ENCODE measurements around the gene GPR137B. TPM values are rescaled to one million over a fixed set of nuclear protein-coding genes. Genes with fewer than 3 reads are reported as not detected.

The GPR137B gene
- total and polyA plus RNA-seq, 3 donors from 2014 or later = 8.4 to 18.3 (median 13.3) TPM

DNA sequence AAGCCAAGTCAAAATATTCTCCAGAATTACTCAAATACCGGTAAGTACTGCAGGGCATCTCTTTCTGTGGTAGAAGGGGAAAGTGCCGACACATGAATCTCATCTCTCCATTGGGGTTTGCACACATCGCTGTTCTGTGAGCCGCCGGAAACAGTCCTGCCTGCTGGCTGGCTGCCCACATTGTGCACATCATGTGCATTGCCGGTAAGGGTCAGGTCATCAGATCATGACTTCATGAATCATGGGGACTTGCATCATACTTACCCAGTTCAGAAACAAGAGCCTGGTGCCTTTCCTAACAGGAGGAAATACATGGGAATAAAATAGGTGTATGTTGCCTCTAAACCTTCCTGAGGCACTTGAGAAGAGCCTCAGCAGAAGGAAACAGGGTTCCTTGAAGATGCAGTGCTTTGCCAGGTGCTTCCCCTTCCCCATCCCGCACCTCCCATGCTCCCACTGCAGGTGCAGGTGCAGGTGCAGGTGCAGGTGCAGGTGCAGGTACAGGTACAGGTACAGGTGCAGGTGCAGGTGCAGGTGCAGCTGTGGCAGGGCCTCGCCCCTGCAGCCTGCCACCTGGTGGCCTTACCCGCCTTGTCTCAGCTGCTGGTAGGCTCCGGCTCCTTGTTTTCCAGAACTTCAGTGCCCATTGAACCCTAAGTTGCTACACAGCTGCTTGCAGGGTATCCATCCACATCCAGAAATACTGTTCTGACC lies 26.5 kb downstream of the GPR137B start:
- TF ChIP-seq, protein P1, sequence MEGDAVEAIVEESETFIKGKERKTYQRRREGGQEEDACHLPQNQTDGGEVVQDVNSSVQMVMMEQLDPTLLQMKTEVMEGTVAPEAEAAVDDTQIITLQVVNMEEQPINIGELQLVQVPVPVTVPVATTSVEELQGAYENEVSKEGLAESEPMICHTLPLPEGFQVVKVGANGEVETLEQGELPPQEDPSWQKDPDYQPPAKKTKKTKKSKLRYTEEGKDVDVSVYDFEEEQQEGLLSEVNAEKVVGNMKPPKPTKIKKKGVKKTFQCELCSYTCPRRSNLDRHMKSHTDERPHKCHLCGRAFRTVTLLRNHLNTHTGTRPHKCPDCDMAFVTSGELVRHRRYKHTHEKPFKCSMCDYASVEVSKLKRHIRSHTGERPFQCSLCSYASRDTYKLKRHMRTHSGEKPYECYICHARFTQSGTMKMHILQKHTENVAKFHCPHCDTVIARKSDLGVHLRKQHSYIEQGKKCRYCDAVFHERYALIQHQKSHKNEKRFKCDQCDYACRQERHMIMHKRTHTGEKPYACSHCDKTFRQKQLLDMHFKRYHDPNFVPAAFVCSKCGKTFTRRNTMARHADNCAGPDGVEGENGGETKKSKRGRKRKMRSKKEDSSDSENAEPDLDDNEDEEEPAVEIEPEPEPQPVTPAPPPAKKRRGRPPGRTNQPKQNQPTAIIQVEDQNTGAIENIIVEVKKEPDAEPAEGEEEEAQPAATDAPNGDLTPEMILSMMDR (IDR thresholded peaks at IDR 0.05) = no peak
- TF ChIP-seq POLR2A (IDR thresholded peaks at IDR 0.05) = no peak
- no peak for DNase-seq
- intact Hi-C loops (cut with DNase I; ENCODE audit: low total_unique reads) = no loop called here

GRCh38 chr1:236172041-236172579 lies 29.8 kb downstream of the GPR137B start:
- Histone ChIP-seq H3K9me3 (no peaks in the 10 kb centered on the region), H3K36me3 (ENCODE audit: low read depth, missing control alignments) (no peaks in the 10 kb centered on the region), H3K4me3 (no peak overlapping the region), H3K27ac (no peak overlapping the region), H3K27me3 (no peaks in the 10 kb centered on the region), H3K4me1 (no peaks in the 10 kb centered on the region)
- intact Hi-C loops (cut with DNase I; ENCODE audit: low total_unique reads) = no loop called here
- TF ChIP-seq, protein P1 (IDR thresholded peaks at IDR 0.05) = no peak
- no peak for TF ChIP-seq POLR2A (IDR thresholded peaks at IDR 0.05)
- no peak for DNase-seq

More for the DNA sequence above, 26.5 kb downstream of the GPR137B start:
- 87 to 89% methylated on average over 6 to 10 of the region's 10 CpGs for WGBS, 2 donors
- Histone ChIP-seq H3K4me3 (no peak overlapping the region), H3K36me3 (ENCODE audit: low read depth, missing control alignments) (no peaks in the 10 kb centered on the region), H3K4me1 (no peaks in the 10 kb centered on the region), H3K27ac (no peak overlapping the region), H3K9me3 (no peaks in the 10 kb centered on the region), H3K27me3 (no peaks in the 10 kb centered on the region)

DNA sequence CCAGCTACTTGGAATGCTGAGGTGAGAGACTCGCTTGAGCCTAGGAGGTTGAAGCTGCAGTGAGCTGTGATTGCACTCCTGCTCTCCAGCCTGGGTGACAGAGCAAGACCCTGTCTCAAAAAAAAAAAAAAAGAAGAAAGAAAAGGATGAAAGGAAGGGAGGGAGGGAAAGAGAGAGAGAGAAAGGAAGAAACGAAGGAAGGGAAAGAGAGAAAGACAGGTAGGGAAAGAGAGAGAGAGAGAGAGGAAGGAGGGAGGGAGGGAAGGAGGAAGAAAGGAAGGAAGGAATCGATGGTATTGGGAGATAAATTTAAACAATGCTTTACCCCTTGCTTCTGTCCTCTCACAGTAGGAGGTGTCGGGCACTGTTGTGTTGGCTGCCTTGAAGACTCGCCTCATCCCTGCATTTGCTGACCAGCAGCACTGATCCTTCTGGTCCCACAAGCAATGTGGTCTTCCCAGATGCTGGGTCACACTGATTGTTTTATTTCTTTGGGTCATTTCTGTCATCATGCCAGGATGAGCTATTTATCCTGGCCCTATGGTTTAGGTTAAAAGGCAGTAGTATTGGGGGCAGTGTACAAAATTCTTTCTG lies 30.9 kb downstream of the GPR137B start:
- TF ChIP-seq, protein P1 (IDR thresholded peaks at IDR 0.05) = no peak
- TF ChIP-seq POLR2A (IDR thresholded peaks at IDR 0.05) = no peak
- no peak overlapping the region for H3K27ac ChIP-seq
- WGBS, 2 donors = 84 to 90% methylated on average over 5 of the region's 5 CpGs
- intact Hi-C loops (cut with DNase I; ENCODE audit: low total_unique reads) = no loop called here
- H3K4me1 ChIP-seq = no peaks in the 10 kb centered on the region
- no peaks in the 10 kb centered on the region for H3K36me3 ChIP-seq (ENCODE audit: low read depth, missing control alignments)
- no peak overlapping the region for H3K4me3 ChIP-seq
- H3K9me3 ChIP-seq = no peaks in the 10 kb centered on the region
- DNase-seq = no peak
- H3K27me3 ChIP-seq = no peaks in the 10 kb centered on the region

GRCh38 chr1:236175642-236176336 lies 33.5 kb downstream of the GPR137B start:
- H3K4me1 ChIP-seq = no peaks in the 10 kb centered on the region
- 84 to 94% methylated on average over 11 to 12 of the region's 12 CpGs for WGBS, 2 donors
- H3K9me3 ChIP-seq = no peaks in the 10 kb centered on the region
- no peak overlapping the region for H3K4me3 ChIP-seq
- no peaks in the 10 kb centered on the region for H3K36me3 ChIP-seq (ENCODE audit: low read depth, missing control alignments)
- no peak overlapping the region for H3K27ac ChIP-seq
- no peak for TF ChIP-seq POLR2A (IDR thresholded peaks at IDR 0.05)
- intact Hi-C loops (cut with DNase I; ENCODE audit: low total_unique reads) = no loop called here
- no peaks in the 10 kb centered on the region for H3K27me3 ChIP-seq
- DNase-seq = no peak
